Coronary artery (tissue), 2 donors: Measurements from ENCODE around the gene MGRN1.
A peak's percentile ranks its signal among the peaks of the same experiment; 100 is the strongest.

Experiments used
- DNase-seq: peaks from one replicate; pipeline ENCODE4 v3.0.0-alpha.2; 2017; ENCODE audit warnings: low spot score
- H3K27ac ChIP-seq, 2 donors: fragments of 200-600 bp; sonication (generic); one replicate each; pipeline ENCODE4 v1.5.1; 2016 to 2019
- H3K4me3 ChIP-seq: fragments of 200-600 bp; sonication (generic); 2 replicates; pipeline ENCODE4 v1.5.1; 2016; ENCODE audit warnings: mild to moderate bottlenecking, moderate library complexity
- TF ChIP-seq, protein P1 (sequence below): fragments of 200-600 bp; sonication (generic); IDR thresholded peaks from one replicate; pipeline ENCODE4 v1.5.1; 2019; ENCODE audit warnings: antibody characterized with exemption

The MGRN1 gene

GRCh38 chr16:4690946-4691665 is 66.5 kb downstream of the MGRN1 start:
- TF ChIP-seq, protein P1, sequence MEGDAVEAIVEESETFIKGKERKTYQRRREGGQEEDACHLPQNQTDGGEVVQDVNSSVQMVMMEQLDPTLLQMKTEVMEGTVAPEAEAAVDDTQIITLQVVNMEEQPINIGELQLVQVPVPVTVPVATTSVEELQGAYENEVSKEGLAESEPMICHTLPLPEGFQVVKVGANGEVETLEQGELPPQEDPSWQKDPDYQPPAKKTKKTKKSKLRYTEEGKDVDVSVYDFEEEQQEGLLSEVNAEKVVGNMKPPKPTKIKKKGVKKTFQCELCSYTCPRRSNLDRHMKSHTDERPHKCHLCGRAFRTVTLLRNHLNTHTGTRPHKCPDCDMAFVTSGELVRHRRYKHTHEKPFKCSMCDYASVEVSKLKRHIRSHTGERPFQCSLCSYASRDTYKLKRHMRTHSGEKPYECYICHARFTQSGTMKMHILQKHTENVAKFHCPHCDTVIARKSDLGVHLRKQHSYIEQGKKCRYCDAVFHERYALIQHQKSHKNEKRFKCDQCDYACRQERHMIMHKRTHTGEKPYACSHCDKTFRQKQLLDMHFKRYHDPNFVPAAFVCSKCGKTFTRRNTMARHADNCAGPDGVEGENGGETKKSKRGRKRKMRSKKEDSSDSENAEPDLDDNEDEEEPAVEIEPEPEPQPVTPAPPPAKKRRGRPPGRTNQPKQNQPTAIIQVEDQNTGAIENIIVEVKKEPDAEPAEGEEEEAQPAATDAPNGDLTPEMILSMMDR = no peak
- DNase-seq = no peak
- Histone ChIP-seq H3K4me3 (no peak overlapping the region), H3K27ac (no peak overlapping the region)

- no peak overlapping the region for H3K27ac ChIP-seq
- H3K4me3 ChIP-seq = no peak overlapping the region
- TF ChIP-seq, protein P1 = no peak
- DNase-seq = no peak
These were observed 67.2 kb downstream of the MGRN1 start for GRCh38 chr16:4691666-4692412.

DNA sequence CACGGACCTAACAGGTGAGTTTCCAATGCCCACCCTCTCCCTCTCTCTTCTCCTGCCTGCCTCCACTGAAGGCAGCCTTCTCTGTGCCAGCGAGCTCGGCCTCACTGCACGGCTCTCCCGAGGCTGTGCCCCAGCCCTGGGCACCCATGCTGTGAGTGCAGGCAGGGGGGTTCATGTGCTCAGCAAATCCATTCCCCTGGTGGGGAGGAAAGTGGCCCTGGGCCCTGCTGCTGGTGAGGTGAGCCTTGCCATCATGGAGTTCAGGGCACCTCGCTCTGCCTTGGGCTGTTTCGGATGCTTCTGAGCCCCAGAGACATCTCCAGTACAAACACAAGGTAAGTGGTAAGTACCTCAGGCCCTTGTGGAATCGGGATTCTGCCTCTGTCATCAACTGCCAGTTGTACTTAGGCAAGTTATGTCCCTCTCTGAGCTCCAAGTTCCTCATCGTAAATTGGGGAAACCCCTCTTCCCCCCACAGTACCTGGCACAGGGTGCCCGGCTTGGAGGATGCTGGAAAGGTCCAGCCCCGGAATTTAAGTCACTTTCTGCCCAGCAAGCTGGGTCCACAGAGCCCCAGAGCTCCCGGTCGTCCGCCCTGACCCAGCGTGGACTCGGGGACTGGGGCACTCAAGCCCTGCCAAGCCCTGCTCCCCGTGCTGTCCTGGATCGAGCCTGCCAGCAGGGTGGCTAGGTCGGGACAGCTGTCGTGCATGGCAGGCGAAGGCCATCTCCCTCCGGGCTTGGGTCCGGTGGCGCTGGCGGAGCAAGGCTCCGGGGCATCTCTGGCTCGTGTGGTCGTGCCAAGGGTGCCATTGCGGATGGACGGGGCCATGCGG is 68.1 kb downstream of the MGRN1 start:
- no peak for DNase-seq
- TF ChIP-seq, protein P1 = no peak
- Histone ChIP-seq H3K4me3 (peak overlapping the region; percentile 100), H3K27ac (peak overlapping the region; percentile 58 to 96)

- TF ChIP-seq, protein P1 = no peak
These were observed 68.8 kb downstream of the MGRN1 start, which contains the start of gene NUDT16L1 for GRCh38 chr16:4693296-4693955. Gene NUDT16L1, plus strand, starts transcription at chr16:4693562. Its CDS starts 165 bp downstream, at chr16:4693727.

GRCh38 chr16:4693956-4694641 is 69.5 kb downstream of the MGRN1 start:
- peak overlapping the region; percentile 80 to 96 for H3K27ac ChIP-seq
- TF ChIP-seq, protein P1 = no peak
- H3K4me3 ChIP-seq = peak overlapping the region; percentile 100
- DNase-seq = no peak

More at GRCh38 chr16:4693296-4693955, 68.8 kb downstream of the MGRN1 start, which contains the start of gene NUDT16L1:
- peak; percentile 96 for DNase-seq
- Histone ChIP-seq H3K27ac (peak within 1 kb of the TSS; percentile 80 to 96), H3K4me3 (peak within 1 kb of the TSS; percentile 100)
